H1 (cell line): ENCODE measurements around the gene PLPPR2. TPM values are rescaled to one million over a fixed set of nuclear protein-coding genes. Genes with fewer than 3 reads are reported as not detected.

Experiments
- ATF3 ChIP-seq: IDR thresholded peaks from 2 replicates; pipeline ENCODE4 v1.6.1; 2011; ENCODE audit warnings: low read depth, mild to moderate bottlenecking, low read length; ENCODE audit not compliant: insufficient read depth
- BCL11A ChIP-seq, 2 experiments: IDR thresholded peaks; one replicate each; pipeline ENCODE4 v1.6.1; 2011; ENCODE audit warnings: low read depth in 2 of 2, low read length in 2 of 2, mild to moderate bottlenecking in 2 of 2
- EP300 ChIP-seq, 2 experiments: IDR thresholded peaks; 1 replicate in 1 of 2; 2 replicates in 1 of 2; pipeline ENCODE4 v1.6.1; 2011 to 2012; ENCODE audit warnings: low read depth in 2 of 2, low read length in 2 of 2, mild to moderate bottlenecking in 2 of 2, borderline replicate concordance in 1 of 2, inconsistent platforms in 1 of 2, moderate library complexity in 1 of 2
- EZH2 ChIP-seq: fragments of 200-600 bp; sonication (generic); IDR thresholded peaks from 2 replicates; pipeline ENCODE4 v1.7.1; 2012; ENCODE audit warnings: low read depth, mild to moderate bottlenecking, moderate library complexity, low read length, inconsistent platforms; ENCODE audit not compliant: severe bottlenecking
- GABPA ChIP-seq: IDR thresholded peaks from 2 replicates; pipeline ENCODE4 v1.6.1; 2011; ENCODE audit warnings: mild to moderate bottlenecking, low read length, moderate library complexity, borderline replicate concordance; ENCODE audit not compliant: insufficient read depth
- HDAC2 ChIP-seq, 2 experiments: fragments of 300-600 bp in 1 of 2; sonication (generic) in 1 of 2; IDR thresholded peaks; 2 replicates each; pipeline ENCODE4 v1.6.1; 2011 to 2012; ENCODE audit warnings: low read depth in 2 of 2, low read length in 2 of 2, mild to moderate bottlenecking in 2 of 2, moderate library complexity in 2 of 2, borderline replicate concordance in 1 of 2, inconsistent platforms in 1 of 2
- HDAC6 ChIP-seq: IDR thresholded peaks from one replicate; pipeline ENCODE4 v1.7.1; 2012; ENCODE audit warnings: low read depth, mild to moderate bottlenecking, inconsistent platforms, low read length, moderate library complexity
- KDM1A ChIP-seq: fragments of 200-600, 300-600 bp; sonication (generic); IDR thresholded peaks from 2 replicates; pipeline ENCODE4 v1.7.1; 2016; ENCODE audit warnings: mild to moderate bottlenecking, low read length, borderline replicate concordance
- KDM4A ChIP-seq: IDR thresholded peaks from one replicate; pipeline ENCODE4 v1.7.1; 2012; ENCODE audit warnings: low read depth, mild to moderate bottlenecking, moderate library complexity, low read length, inconsistent platforms; ENCODE audit not compliant: severe bottlenecking
- MAFK ChIP-seq: IDR thresholded peaks from 2 replicates; pipeline ENCODE4 v1.6.1; 2012; ENCODE audit warnings: low read depth, mild to moderate bottlenecking, improper control_type of control experiment, low read length
- PHF8 ChIP-seq: fragments of 200-600 bp; sonication (generic); conservative IDR thresholded peaks from 2 replicates; pipeline ENCODE4 v1.7.1; 2012; ENCODE audit warnings: low read depth, mild to moderate bottlenecking, inconsistent platforms, low read length, moderate library complexity
- RNF2 ChIP-seq: fragments of 200-900, 300-1000 bp; sonication (generic); IDR thresholded peaks from 2 replicates; pipeline ENCODE4 v1.7.1; 2016; ENCODE audit warnings: borderline replicate concordance, low read depth, mild to moderate bottlenecking, antibody characterized with exemption, low read length; ENCODE audit not compliant: poor library complexity, severe bottlenecking; ENCODE audit errors: missing control alignments
- SP4 ChIP-seq: IDR thresholded peaks from 2 replicates; pipeline ENCODE4 v1.6.1; 2012; ENCODE audit warnings: low read length, inconsistent platforms
- SUZ12 ChIP-seq: fragments of 200-600 bp; sonication (generic); IDR thresholded peaks from 2 replicates; pipeline ENCODE4 v1.6.1; 2012; ENCODE audit warnings: mild to moderate bottlenecking, inconsistent platforms, low read length, moderate library complexity, mixed read lengths
- TAF1 ChIP-seq: IDR thresholded peaks from 2 replicates; pipeline ENCODE4 v1.6.1; 2011; ENCODE audit warnings: mild to moderate bottlenecking, low read depth, low read length
- TBP ChIP-seq: IDR thresholded peaks from 2 replicates; pipeline ENCODE4 v1.6.1; 2011; ENCODE audit warnings: low read depth, low read length, improper control_type of control experiment
- ZNF274 ChIP-seq: IDR thresholded peaks from 2 replicates; pipeline ENCODE4 v1.7.0; 2012; ENCODE audit warnings: low read length, borderline replicate concordance; ENCODE audit errors: extremely low read depth
- polyA plus RNA-seq, 7 experiments: library from polyadenylated mRNA; depleted of rRNA in 3 of 7; stranded (reverse) in 5 of 7; unstranded in 2 of 7; fragments of >200 nt in 5 of 7; fragments of 200-250 nt in 2 of 7; gene quantifications; 1 replicate in 5 of 7; 2 replicates in 1 of 7; 4 replicates in 1 of 7; pipeline versions ENCODE4 v1.2.1 to v1.2.3, GENCODE V29; 2011 to 2013; ENCODE audit warnings: missing spikeins in 2 of 7, mixed read lengths in 2 of 7
- total RNA-seq: library from RNA; stranded (reverse); fragmentation: NEBNext Ultra II Directional; extraction: Animal tissue kit (Norgen Biotek cat#: 25700); gene quantifications from 2 replicates; pipeline ENCODE4 v1.2.1, GENCODE V29; 2021

PLPPR2 gene
- total and polyA plus RNA-seq, 2 of the 8 experiments (the other 6 are each of a cell fraction or from before 2014, with no cell fraction given), result 7.2 to 11.7 TPM

- TF ChIP-seq HDAC2 (IDR thresholded peaks at IDR 0.05; ENCODE audit: borderline replicate concordance in 1 of 2, low read depth in 2 of 2, low read length in 2 of 2) (0 out of 4 replicates have a peak, but pooled peaks of 1 of the 2 experiments have one; percentile 57), HDAC6 (no peak), KDM1A (no peak), PHF8 (0 out of 2 replicates have a peak, but pooled peaks have one; percentile 25), KDM4A (peak; percentile 52), SP4 (peak; percentile 89), EP300 (IDR thresholded peaks at IDR 0.05; ENCODE audit: borderline replicate concordance in 1 of 2, low read depth in 2 of 2, low read length in 2 of 2) (no peak; a peak in 1 of 3 replicates), ATF3 (no peak), EZH2 (no peak), GABPA (peak; percentile 48; the same call in 1 of the 2 replicates), ZNF274 (no peak), TAF1 (peak; percentile 88), TBP (peak; percentile 85), SUZ12 (no peak), MAFK (no peak; the same call in 1 of the 2 replicates), RNF2 (no peak), BCL11A (IDR thresholded peaks at IDR 0.05; ENCODE audit: low read depth in 2 of 2, low read length in 2 of 2) (no peak)
These were observed 25.7 kb downstream of the PLPPR2 start (continued) for GRCh38 chr19:11380653-11381537.
